Cardiac muscle cell (in vitro differentiated cells and primary cell): Measurements from ENCODE around the gene PRDX1. TPM values are rescaled to one million over a fixed set of nuclear protein-coding genes. Genes with fewer than 3 reads are reported as not detected.

ENCODE experiments used
- DNase-seq, 2 donors: peaks; one replicate each; pipeline versions ENCODE4 v3.0.0 to v3.0.0-alpha.2; 2010 to 2017; ENCODE audit warnings: low read depth in 1 of 2, low spot score in 1 of 2
- H3K27ac ChIP-seq: fragments of 200-600 bp; sonication (generic); 2 replicates; pipeline ENCODE4 v1.5.1; 2016
- H3K27me3 ChIP-seq: fragments of 200-600 bp; sonication (generic); 2 replicates; pipeline ENCODE4 v1.6.0; 2016; ENCODE audit warnings: control low read depth
- H3K36me3 ChIP-seq: fragments of 200-600 bp; sonication (generic); 2 replicates; pipeline ENCODE4 v1.5.1; 2016; ENCODE audit warnings: control low read depth
- H3K4me1 ChIP-seq: fragments of 200-600 bp; sonication (generic); 2 replicates; pipeline ENCODE4 v1.8.1; 2017; ENCODE audit warnings: low read depth, mild to moderate bottlenecking, mixed run types
- H3K4me3 ChIP-seq: fragments of 200-600 bp; sonication (generic); 2 replicates; pipeline ENCODE4 v1.5.1; 2016; ENCODE audit warnings: mild to moderate bottlenecking
- H3K9me3 ChIP-seq: fragments of 200-600 bp; sonication (generic); 2 replicates; pipeline ENCODE4 v1.5.1; 2017; ENCODE audit warnings: low read depth, mild to moderate bottlenecking, control low read depth
- polyA plus RNA-seq: library from polyadenylated mRNA; unstranded; fragments of >200 nt; fragmentation: Nextera tagmentation; extraction: Ambion mirVana; gene quantifications from 2 replicates; pipeline ENCODE4 v1.2.1, GENCODE V29; 2016
- total RNA-seq: library from RNA; depleted of rRNA; stranded (reverse); fragments of >200 nt; gene quantifications from 2 replicates; pipeline ENCODE4 v1.2.3, GENCODE V29; 2016
- TF ChIP-seq, protein P1 (sequence below): IDR thresholded peaks from 2 replicates; pipeline ENCODE4 v1.5.1; 2012; ENCODE audit warnings: low read depth, mild to moderate bottlenecking, low read length

Gene PRDX1
- total RNA-seq, result 526 and 782 TPM in 2 replicates
- polyA plus RNA-seq, result 1,545 and 1,744 TPM in 2 replicates

DNA sequence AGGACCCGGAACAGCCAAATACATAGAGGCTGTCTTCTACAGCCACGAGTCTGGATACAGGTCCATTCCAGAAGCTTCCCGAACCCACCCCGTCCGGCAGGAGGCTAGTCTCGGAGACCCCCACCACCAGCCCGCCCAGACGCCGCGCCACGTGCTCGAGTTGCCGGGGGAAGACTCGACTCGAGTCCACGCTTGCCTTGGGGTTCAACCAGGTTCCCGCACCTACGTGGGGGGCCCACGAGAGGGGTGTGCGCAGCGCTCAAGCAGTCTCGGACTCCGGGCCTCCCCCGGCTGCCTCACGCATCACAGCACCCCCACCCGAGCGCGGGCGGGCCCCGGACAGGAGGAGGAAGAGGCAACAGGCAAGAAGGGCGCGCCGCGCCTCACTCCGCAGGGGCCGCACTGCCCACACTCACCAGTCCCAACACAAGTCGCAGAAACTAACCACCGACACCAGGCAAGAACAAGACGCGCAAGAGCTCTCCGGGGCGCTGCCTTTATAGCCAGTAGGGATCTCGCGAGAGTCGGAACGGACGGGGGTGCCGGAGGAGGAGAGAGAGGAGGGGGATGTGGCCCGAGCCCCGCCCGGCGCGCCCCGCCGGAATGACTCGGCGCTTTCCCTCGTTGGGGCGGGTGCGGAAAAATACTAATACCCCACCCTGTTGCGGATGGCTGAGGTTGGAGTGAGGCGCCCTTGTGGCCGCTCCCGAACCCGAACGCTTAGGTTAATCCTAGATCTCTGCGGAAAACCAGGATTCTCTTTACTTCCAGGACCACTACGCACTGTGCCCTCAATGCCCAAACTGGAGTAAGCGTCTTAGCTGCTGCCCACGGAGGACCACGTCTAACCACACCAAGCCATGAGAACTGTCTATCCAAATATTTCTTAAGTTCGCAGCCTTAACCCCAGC lies at the start of gene PRDX1:
TSS of gene PRDX1 (minus strand) at position 472 of the 911 bp plus-strand sequence. CDS start 2,841 bp downstream, outside the sequence.
- TF ChIP-seq, protein P1, sequence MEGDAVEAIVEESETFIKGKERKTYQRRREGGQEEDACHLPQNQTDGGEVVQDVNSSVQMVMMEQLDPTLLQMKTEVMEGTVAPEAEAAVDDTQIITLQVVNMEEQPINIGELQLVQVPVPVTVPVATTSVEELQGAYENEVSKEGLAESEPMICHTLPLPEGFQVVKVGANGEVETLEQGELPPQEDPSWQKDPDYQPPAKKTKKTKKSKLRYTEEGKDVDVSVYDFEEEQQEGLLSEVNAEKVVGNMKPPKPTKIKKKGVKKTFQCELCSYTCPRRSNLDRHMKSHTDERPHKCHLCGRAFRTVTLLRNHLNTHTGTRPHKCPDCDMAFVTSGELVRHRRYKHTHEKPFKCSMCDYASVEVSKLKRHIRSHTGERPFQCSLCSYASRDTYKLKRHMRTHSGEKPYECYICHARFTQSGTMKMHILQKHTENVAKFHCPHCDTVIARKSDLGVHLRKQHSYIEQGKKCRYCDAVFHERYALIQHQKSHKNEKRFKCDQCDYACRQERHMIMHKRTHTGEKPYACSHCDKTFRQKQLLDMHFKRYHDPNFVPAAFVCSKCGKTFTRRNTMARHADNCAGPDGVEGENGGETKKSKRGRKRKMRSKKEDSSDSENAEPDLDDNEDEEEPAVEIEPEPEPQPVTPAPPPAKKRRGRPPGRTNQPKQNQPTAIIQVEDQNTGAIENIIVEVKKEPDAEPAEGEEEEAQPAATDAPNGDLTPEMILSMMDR, result peak; percentile 13
- Histone ChIP-seq H3K27ac (peak within 1 kb of the TSS; percentile 86), H3K4me3 (peak within 1 kb of the TSS; percentile 86), H3K27me3 (no peaks in the 10 kb centered on the region), H3K36me3 (peaks cover under 1% of the 10 kb centered on the region), H3K4me1 (peaks cover 31% of the 10 kb centered on the region), H3K9me3 (no peaks in the 10 kb centered on the region)
- peak; percentile 95 to 96 for DNase-seq

DNA sequence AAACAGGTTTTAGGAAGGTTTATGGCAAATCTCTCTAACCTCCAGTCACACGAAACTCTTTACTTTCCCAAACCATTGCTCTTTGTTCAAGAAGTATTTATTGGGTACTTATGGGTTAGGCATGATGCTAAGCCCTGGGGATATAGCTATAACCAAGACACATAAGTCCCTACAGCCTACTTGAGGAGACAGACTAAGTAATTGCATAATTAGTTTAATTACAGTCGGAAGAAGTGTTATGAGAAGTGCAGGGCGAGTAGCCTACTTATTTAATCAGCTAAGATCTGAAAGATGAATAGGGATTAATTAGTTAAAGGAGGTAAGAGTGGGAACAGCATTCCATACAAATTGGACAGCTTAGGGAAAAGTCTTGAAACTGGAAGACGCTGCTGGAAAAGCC lies 48.9 kb upstream of the PRDX1 start:
- no peak for DNase-seq

DNA sequence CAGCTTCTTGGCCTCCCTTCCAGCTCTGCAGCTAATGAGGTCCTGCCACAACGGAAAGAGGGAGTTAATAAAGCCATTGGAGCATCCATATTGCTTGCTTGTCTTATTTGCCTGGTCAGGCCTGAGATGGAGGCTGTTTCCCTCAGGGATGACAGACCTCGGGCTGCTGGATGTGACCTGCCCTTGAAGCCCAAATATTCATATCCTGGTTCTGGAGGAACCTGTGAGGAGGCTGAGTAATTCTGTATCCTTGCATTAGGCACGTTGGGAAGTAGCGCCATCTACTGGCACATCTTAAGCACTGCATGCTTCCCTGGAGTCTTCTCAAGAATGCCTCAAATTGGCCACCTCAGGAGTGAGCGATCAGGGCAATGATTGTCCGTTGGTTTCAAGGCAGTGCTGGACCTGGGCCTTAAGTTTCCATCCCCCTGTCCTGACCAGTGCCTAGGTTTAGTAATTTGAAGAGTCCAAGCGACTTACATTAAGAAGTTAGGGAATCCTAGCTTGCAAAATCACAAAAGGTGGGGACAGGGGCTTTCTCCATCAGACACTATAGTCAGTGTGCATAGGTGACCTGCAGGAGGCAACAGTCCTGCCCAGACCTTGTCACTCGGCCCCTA lies 48.4 kb upstream of the PRDX1 start:
- H3K27me3 ChIP-seq, result no peaks in the 10 kb centered on the region
- peaks cover 14% of the 10 kb centered on the region for H3K36me3 ChIP-seq
- H3K27ac ChIP-seq, result no peak overlapping the region
- H3K9me3 ChIP-seq, result no peaks in the 10 kb centered on the region
- DNase-seq, result peak; percentile 75 to 87
- H3K4me3 ChIP-seq, result no peak overlapping the region
- peaks cover 2% of the 10 kb centered on the region for H3K4me1 ChIP-seq
- TF ChIP-seq, protein P1, result peak; percentile 97

More for the DNA sequence above, 48.9 kb upstream of the PRDX1 start:
- Histone ChIP-seq H3K4me3 (no peak overlapping the region), H3K4me1 (peaks cover 2% of the 10 kb centered on the region), H3K27me3 (no peaks in the 10 kb centered on the region), H3K36me3 (peaks cover 14% of the 10 kb centered on the region), H3K27ac (no peak overlapping the region), H3K9me3 (no peaks in the 10 kb centered on the region)
- TF ChIP-seq, protein P1, result no peak

DNA sequence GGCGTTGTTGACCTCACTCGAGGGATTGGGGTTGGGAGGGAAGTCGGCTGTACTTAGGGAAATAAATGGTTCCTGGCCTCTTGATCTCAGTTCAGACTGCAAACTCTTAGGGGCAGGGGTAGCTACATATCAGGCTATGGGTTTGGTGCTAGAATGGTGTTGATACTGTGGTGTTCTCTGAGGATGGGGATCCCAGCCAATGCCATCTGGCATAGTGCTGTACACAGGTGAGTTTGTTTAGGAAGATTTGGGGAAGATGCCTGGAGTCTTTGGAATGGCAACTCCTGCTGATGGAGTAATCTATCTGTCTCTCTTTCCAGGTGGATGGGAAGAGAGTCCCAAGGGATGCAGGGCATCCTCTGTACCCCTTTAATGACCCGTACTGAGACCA lies 47.9 kb upstream of the PRDX1 start:
- TF ChIP-seq, protein P1, result no peak
- H3K27me3 ChIP-seq, result no peaks in the 10 kb centered on the region
- H3K36me3 ChIP-seq, result peaks cover 14% of the 10 kb centered on the region
- no peak overlapping the region for H3K27ac ChIP-seq
- peaks cover 5% of the 10 kb centered on the region for H3K4me1 ChIP-seq
- H3K9me3 ChIP-seq, result no peaks in the 10 kb centered on the region
- DNase-seq, result no peak
- H3K4me3 ChIP-seq, result no peak overlapping the region

DNA sequence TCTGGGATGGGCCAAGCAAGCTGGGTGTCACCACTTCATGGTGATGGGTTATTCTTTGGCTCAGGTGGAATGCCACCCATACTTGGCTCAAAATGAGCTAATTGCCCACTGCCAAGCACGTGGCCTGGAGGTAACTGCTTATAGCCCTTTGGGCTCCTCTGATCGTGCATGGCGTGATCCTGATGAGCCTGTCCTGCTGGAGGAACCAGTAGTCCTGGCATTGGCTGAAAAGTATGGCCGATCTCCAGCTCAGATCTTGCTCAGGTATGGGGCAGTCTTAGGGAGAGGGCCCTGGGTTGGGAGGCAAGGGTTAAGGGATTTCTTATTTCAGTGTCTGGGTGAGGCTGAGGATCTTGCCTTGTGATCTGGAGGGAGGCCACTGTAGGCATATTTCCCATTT lies 46.7 kb upstream of the PRDX1 start:
- Histone ChIP-seq H3K9me3 (no peaks in the 10 kb centered on the region), H3K4me3 (no peak overlapping the region), H3K27ac (peak overlapping the region; percentile 9), H3K27me3 (no peaks in the 10 kb centered on the region), H3K36me3 (peaks cover 14% of the 10 kb centered on the region), H3K4me1 (peaks cover 13% of the 10 kb centered on the region)
- TF ChIP-seq, protein P1, result no peak
- no peak for DNase-seq
